Stimulated activated naive CD8-positive, alpha-beta T cell treated with anti-CD3 and anti-CD28 coated beads, Interleukin-15, Interleukin-2, amounts not matched to agents 100 U/mL and 50 U/mL, for 24 hours (primary cell): ENCODE data around the gene ZBTB34.

Source experiments
- ATAC-seq: fragments of 150-1000 bp; cut with Tn5 transposase; one replicate; pipeline ENCODE4 v1.10.0; 2021
- DNase-seq: peaks from one replicate; pipeline ENCODE4 v3.0.0; 2021

Gene ZBTB34

DNA sequence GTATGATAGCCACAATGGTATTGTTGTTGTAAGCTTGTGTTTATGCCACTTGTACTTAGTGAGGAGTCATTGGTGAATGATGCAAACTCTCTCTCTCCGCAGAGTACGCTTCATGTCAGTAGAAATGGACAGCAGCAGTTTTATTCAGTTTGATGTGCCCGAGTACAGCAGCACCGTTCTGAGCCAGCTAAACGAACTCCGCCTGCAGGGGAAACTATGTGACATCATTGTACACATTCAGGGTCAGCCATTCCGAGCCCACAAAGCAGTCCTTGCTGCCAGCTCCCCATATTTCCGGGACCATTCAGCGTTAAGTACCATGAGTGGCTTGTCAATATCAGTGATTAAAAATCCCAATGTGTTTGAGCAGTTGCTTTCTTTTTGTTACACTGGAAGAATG is 18.8 kb downstream of the ZBTB34 start:
- no peak for DNase-seq
- no peak for ATAC-seq

DNA sequence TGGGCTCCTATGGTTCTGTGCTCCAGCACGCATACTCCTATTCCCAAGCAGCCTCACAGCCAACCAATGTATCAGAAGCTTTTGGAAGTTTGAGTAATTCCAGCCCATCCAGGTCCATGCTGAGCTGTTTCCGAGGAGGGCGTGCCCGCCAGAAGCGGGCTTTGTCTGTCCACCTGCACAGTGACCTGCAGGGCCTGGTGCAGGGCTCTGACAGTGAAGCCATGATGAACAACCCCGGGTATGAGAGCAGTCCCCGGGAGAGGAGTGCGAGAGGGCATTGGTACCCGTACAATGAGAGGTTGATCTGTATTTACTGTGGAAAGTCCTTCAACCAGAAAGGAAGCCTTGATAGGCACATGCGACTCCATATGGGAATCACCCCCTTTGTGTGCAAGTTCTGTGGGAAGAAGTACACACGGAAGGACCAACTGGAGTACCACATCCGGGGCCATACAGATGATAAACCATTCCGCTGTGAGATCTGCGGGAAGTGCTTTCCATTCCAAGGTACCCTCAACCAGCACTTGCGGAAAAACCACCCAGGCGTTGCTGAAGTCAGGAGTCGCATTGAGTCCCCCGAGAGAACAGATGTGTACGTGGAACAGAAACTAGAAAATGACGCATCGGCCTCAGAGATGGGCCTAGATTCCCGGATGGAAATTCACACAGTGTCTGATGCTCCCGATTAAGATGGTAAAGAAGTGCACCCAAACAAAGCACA is 19.9 kb downstream of the ZBTB34 start:
- DNase-seq (no peak), ATAC-seq (peak; percentile 14)

DNA sequence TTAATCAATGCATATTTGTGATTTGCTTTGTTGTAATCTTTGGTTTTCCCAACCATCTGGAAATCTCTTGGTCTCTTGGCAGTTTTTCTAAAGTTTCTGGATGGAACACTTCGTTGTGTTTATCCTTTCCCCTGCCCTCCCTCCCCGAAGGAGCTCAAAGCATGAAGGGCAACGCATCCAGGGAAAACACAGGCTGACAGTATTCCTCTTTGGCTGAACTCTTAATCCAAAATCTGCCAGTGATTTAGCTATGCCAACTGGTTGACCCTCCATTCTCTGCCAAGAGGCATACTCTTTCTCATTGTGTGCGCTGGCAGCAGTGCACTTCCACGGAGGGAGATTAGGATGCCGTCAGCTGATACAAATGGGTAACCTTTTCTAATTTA is 20.5 kb downstream of the ZBTB34 start:
- ATAC-seq (no peak), DNase-seq (no peak)

DNA sequence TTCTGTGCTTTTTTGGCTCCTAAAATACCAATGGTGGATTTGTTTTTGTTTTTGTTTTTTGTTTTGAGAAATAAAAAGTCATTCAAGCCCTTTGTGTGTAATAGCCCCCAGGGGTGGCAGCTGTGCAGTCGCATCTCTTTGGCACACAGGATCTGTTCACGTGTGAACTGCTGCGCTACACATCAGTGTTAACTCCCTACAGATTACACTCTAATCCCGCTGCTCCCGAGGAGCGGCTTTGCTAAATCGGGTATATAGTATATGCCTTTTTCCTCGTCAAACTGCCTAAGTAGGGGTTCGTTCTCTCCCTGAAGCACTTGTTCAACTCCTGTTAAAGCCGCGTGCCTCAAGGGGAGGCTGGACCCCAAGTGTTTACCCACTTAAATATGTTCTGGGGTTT is 22.3 kb downstream of the ZBTB34 start:
- DNase-seq: no peak
- no peak for ATAC-seq

DNA sequence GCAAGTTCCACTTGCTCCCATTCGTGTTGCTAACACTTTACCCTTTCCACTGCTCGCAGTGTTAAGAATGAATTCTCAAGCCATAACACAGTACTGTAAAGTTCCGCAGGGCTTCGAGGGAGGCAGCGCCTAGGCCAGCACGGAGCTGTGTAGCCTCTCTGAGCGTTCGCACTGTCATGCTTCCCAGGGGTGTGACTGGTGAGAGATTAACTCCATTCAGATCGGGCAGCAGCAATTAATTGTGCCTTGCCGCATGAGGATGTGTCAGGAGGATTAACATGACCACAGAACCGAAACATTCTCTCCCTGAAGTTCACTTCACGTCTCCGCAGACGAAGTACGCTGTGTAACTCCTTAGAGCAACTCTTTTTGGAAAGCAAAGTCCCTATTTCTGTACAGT is 23.2 kb downstream of the ZBTB34 start:
- no peak for DNase-seq
- ATAC-seq: no peak

DNA sequence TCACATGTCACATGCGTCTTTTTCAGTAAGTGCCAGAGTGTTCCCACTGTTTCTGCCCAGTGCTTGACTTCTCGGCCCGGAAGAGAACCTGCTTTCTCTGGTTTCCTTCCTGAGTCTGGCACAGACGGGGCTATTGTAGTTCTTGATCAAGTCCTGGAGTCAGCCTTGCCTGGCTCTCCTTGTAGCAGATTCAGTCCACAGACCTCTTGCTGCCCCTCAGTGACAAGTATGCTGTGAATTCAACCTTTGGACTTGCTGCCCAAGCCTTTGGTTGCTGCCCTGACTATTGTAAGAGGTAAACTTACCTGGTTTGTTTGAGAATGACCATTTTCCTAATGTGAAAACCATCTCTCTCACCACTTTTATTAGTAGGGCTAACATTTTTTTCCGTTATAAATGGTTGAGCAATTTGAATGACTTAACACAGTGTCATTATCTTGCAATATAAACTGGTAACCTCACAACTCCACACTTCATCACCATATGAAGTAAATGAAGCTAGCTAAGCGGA is 24.7 kb downstream of the ZBTB34 start:
- ATAC-seq (no peak), DNase-seq (no peak)

DNA sequence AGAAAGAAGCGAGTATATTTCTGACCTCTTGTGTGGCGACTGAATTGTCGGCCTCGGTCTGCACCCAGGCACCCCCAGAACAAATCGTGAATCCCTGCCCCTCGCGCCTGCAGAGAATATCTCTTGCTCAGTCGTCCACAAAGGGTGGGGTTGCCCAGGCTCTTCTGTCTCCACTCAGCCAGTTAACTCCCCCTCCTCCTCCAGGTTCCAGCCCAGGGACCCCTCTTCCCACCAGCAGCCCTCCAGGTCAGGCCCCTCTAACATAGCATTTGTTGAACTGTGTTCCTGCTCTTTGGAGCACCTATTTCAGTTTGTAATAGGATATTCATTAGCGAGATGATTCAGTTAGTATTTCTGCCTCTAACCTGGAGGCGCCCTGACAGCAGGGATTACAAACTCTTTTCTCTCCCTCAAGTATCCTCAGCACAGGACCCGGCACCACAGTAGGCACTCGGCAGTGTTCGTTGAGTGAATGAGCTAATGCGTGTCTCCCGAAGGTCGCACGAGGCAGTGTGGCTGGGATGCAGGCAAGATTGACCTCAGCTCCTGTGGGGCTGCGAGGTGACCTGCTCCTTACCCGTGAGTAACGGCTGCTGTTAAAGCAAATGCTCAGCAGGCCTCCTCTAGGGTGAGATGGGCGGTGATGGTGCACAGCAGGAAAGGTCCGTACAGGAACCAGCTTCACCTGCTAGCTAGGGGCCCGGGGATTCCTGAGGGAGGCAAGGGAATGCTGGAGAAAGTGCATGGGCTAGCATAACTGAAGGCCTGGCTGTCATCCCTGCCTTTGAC is 25.8 kb downstream of the ZBTB34 start:
- no peak for DNase-seq
- ATAC-seq: no peak

DNA sequence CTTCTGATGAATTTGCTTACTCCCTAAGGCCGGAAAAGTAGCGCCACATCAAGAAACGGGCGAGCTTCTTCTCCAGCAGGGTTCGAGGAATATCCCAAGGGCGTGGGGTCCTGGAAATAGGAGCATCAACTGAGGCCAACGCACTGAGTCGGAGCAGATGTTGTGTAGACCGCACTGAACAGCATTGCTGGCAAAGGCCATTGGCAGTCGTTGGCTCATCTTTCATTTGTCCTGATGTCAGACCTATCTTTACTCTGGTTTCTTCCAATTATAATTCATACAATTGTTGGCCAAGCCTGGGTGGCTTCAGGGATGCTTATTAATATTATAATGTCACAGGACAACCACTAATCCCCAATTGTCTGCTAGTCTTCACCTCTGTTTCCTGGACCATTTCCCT is 26.5 kb downstream of the ZBTB34 start:
- DNase-seq (no peak), ATAC-seq (no peak)

DNA sequence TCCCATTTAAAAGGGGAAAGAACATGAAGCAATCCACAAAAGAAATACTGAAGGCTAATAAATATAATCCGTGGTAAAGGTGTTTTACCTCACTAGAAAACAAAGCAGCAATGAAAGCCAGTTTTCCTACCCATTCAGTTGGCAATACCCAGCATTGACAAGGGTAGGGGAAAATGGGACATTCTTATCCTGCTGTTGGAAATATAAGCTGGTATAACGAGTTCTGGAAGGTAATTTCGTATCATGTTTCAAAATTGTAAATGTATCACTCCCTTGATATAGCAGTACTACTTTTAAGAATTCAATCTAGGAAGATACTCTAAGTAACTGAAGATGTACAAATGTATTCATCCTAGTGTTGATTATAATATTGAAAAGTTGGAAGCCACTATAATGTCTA is 31.2 kb downstream of the ZBTB34 start:
- ATAC-seq: no peak
- no peak for DNase-seq

DNA sequence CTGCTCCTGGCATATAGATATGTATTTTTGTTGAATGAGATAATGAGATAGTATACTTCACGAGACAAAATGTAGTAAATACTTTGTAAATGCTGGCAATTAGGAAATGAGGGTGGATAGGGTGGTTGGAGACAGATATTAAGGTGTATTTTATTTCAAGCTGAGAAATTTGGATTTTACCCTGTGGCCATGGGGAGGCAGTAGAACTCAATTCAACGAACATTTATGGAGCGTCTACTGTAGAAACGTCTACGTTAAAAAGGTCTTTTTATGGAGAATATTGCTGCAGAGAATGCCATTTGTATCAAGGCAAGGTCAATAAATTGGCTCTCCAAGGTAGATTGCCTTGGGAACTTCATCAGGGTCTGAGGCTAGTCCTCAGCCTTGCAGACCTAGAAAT is 32.6 kb downstream of the ZBTB34 start:
- DNase-seq (no peak), ATAC-seq (no peak)

DNA sequence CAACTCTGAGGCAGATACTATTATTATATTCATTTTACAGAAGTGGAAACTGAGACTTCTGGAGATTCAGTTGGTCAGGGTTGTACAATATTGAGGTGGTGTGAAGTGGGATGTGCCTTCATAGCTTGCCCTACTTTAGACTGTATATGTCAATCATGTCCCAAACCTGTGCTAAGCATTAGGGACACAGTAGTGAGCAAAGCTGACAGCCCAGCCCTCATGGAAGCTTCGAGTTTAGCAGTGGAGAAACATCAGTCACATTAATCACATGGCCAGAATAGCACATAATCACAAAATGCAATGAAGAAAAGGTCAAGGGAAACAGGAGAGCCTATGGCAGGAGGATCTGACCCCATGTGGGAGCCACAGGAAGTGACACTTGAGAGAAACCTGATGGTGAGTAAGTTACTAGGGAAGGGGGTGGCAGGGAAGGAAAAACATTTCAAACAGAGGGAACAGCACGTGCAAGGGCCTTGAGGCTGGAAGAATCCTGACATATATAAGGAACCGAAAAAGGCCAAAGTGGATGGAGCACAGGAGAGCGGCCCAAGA is 33.7 kb downstream of the ZBTB34 start:
- DNase-seq (no peak), ATAC-seq (peak; percentile 59)

DNA sequence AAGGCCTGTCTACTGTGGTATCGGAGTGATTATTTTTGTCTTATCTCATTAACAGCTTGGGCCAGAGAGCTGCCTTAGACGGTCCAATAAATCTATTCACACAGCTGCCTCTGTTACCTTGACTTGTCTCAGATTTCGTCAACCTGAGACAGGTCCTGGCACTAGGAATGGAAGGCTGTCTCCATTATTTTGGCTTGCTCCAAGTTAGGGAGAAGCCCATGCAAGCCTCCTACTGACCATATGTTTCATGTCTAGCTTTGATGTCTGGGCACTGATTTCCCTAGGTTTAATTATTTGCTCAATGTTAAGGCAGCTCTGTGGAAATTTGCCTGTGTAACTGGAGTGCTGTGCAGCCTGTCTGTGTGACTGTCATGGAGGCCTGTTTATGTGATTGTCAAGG is 41.8 kb downstream of the ZBTB34 start:
- DNase-seq: no peak
- ATAC-seq: no peak

DNA sequence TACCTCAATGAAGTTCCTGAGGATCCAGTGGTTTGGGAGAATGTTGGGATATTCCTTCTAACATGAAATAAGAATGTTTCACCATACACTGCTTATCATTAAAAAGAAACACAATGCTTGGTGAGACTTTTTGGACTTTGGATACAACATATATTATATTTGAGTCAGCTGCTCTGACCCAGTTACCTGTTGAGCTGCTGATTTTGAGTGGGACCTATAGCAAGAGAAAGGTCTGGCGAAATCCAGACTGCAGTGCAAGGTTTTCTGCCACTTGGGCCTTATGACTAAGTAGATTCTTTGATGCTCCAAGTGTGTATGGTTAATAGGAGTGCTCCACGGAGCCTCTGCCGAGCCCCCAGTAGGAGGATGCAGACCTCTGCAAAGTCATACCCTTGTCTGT is 44.1 kb downstream of the ZBTB34 start:
- DNase-seq (no peak), ATAC-seq (no peak)

DNA sequence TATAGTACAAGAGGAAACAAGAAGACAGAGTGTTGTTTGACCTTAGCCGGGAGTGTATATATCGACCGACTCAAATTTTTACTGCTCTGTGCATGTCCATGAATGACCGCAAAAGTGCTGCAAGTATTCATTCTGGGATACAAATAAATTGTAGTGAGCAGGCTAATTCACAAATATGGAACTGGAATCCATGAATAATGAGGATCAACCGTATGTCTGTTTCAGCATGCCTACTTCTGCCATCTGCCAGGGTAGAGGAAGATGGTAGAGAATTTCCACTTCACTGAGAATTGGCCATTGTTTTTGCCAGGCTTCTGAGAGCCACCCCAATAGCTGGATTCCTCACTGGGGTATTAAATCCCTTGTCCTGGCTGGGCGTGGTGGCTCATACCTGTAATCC is 45.7 kb downstream of the ZBTB34 start:
- DNase-seq: no peak
- no peak for ATAC-seq

DNA sequence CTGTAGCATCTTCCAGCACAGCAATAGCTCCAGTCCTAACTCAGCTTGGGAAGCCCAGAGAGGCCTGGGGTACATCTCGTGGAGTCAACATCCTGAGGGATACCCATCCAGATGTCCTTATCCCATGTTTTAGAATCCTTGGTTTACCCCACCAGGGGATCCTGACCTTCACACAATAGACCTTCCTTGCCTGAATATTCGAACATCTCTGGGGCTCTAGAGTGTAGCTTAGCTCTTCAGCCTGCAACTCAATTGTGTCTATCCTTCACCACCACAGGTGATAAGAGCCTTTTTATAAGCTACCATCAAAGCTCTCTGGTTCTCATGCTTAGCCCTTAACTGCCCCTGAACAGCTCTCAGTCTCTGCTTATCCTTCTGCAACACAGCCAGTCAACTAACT is 46.6 kb downstream of the ZBTB34 start:
- no peak for DNase-seq
- ATAC-seq: no peak

DNA sequence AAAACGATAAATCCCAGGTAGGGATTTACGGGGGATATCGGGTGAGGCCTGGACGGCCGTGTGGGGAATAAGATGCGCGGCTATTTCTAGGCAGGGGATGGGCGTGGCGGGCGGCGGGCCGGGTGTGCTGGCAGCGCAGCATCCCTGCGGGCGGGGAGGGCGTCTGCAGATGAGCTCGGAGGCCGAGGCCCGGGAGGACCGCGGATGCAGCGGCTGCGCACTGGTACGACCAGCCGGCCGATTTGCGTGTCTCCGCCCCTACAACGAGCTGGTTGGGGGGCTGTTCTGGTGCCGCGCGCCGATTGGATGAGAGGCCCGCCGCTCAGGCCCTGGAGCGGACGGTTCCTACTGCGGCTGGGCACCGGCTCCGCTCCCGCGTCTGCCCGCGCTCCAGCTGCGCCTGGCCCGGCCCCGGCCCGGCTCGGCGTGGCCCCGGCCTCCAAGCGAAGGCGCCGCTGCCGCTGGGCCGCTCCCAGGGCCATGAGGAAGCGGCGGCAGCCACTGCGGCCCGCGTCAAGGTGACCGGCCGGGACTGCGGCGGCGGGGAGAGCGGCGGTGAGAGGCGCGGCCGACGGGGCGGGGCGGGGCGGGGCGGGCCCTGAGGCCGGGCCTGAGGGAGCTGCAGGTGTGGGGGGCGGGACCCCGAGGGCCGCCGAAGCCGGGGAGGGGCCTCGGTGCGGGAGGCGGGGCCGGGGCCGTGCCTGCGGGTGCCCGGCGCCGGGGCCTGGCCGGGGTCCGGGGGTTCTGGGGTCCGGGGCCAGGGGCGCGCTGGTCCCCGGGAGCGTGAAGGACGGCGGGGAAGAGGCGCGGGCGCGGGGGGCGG is 54.2 kb downstream of the ZBTB34 start, which contains the start of gene RALGPS1:
RALGPS1 (plus strand) TSS at position 325 of the 823 bp plus-strand sequence. CDS start 47,508 bp downstream, outside the sequence.
- DNase-seq: peak; percentile 91
- ATAC-seq: peak; percentile 99

DNA sequence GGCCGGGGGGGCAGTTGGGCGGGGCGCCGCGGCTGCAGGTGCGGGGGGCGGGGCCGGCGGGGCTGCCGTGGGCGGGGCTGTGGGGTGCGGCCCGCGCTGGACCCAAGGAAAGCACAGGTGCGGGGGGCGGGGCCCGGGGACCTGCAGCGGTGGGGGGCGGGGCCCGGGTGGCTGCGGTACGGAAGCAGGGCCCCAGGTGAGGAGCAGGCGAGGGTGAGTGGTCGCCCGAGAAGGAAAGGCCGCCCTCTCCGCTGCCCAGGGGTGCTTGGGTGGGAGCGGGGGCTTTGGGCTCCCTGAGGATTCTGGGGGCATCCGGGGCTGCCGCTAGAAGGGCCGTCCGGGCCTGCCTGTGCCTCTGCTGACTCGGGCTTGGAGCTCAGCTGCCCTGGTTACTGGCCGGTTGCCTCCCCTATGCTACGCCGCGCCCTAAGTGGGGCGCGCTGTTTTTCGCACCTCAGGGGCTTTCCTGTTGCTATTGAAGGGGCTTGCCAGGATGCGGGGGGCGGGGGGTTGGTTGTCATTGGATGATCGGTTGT is 54.9 kb downstream of the ZBTB34 start:
- ATAC-seq (no peak), DNase-seq (peak; percentile 9)

DNA sequence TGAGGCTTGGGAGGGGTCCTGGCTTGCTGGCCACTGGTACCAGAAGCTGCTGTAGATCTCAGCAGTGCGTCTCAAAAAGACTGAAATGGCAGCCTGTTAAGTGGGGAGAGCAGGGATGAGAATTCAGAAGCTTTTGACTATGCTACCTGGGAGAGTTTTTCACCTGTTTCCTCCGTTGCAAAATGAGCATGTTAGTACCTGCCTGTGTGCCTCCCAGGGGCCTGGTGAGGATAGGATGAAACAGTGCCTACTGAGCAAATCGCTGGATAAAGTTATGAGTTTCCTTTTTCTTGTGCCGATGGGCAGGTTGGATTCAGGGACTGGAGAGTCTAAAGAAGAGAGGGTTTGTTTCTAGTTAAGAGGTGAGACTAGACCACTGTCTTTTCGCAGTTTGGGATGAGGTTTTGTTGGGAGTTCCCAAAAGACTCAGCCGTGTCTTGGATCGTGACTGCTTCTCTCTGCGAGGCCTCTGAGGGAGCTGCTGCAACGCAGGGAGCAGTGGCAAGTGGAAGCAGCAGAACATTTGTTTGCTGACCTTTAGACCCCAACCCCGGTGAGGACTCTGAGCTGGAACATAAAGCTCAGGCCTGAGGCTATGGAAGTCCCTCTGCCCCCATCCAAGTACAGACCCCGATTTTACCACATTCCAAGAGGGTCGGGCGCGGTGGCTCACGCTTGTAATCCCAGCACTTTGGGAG is 55.6 kb downstream of the ZBTB34 start:
- no peak for DNase-seq
- no peak for ATAC-seq

DNA sequence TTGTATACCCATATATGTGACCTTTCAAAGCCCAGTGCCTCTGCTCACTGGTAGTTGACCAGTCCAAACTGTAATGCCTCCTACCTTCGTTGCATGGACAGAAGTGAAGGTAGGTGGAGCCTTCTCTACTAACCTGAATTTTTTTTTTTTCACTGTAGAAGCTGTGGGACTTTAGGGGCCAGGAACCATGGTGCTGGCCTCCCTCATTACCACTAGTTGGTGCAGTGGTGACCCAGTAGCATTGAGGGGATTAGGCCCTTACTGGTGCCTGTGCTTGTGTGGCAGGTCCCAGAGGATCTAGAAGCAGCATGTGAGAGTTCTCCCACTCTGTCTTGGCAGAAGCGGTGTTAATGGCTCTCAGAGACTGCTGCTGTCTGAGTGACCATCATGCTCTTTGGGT is 56.5 kb downstream of the ZBTB34 start:
- ATAC-seq (no peak), DNase-seq (no peak)

DNA sequence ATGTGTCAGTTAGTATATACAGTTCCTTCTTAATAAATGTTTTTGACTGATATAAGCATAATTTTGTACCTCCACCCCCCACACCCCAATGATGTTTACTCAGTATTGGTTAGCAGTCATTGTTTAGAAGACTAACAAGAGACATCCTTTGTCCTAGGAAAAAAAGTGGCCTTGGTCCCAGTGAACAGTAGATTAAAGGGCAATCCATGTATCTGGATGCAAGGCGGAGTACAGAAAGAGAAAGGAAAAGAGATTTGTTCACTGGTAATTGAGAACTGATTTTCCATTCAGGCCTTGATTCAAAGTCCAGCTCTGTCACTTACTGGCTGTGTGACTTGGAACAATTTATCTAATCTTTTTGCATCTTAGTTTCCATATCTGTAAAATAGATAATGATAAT is 58.8 kb downstream of the ZBTB34 start:
- no peak for ATAC-seq
- no peak for DNase-seq

DNA sequence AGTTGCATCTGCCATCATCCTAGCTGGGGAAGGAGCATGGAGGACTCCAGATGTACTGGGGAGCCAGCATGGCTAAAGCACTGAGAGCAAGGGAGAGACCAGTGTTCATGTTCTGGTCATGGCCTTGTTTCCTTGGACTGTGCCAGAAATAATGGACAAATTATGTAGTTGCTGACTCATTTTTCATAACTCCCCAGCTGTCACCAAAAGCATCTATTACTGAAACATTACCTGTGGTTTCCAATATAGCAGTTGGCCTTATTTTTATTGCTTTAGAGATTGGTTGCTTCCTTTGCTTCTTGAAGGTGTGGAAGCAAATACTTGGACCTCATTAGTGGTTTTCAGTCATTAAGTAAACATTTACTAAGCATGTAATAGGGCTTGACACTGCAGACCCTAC is 65.4 kb downstream of the ZBTB34 start:
- ATAC-seq (no peak), DNase-seq (no peak)

DNA sequence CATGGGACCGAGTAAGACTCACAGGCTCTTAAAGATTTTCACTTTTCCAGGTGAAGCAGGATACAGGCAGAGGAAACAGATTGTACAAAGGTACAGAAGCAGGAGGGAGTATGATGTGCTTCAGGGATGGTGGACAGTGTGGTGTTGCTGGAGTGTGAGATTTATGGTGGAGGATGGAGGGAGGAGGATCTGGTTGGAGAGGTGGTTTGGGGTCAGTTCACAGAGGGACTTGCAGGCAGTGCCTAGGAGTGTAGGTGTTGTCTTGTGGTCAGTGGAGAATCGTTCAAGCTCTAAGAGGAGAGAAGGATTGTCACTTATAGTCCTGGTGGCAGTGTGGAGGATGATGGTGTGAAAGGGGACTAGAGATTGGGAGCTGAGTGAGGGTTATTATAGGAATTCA is 65.9 kb downstream of the ZBTB34 start:
- ATAC-seq: no peak

More for the DNA sequence above, 65.9 kb downstream of the ZBTB34 start:
- no peak for DNase-seq
